Upper lobe of left lung (tissue), 4 donors: ENCODE data around the gene FYB1.
"Not testable (repeated sequence)": the region's sequence is repeated elsewhere in the genome, so short reads cannot be mapped to it uniquely, and the experiment has no call there.

ENCODE experiments used
- EP300 ChIP-seq, 4 donors: sonication (generic); formaldehyde crosslinking; IDR thresholded peaks; one replicate each; pipeline ENCODE4 v1.5.1; 2017; ENCODE audit warnings: antibody characterized with exemption in 4 of 4, control low read depth in 2 of 4
- TF ChIP-seq, protein P1 (sequence below), 6 experiments: fragments of 450-650 bp in 4 of 6; fragments of 200-600 bp in 2 of 6; sonication (generic) in 2 of 6; IDR thresholded peaks; one replicate each; pipeline ENCODE4 v1.5.1; 2016 to 2019; ENCODE audit warnings: antibody characterized with exemption in 6 of 6

DNA sequence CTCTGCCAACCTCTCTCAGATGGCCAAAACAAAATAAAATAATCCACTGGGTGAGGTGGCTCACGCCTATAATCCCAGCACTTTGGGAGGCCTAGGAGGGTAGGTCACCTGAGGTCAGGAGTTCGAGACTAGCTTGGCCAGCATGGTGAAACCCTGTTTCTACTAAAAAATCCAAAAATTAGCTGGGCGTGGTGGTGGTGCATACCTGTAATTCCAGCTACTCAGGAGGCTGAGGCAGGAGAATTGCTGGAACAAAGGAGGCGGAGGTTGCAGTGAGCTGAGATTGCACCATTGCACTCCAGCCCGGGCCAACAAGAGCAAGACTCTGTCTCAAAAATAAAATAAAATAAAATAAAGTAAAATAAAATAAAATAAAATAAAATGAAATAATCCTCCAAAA lies 2.3 kb upstream of the FYB1 start:
- TF ChIP-seq EP300 (IDR thresholded peaks at IDR 0.05), result not testable (repeated sequence)
- TF ChIP-seq, protein P1, sequence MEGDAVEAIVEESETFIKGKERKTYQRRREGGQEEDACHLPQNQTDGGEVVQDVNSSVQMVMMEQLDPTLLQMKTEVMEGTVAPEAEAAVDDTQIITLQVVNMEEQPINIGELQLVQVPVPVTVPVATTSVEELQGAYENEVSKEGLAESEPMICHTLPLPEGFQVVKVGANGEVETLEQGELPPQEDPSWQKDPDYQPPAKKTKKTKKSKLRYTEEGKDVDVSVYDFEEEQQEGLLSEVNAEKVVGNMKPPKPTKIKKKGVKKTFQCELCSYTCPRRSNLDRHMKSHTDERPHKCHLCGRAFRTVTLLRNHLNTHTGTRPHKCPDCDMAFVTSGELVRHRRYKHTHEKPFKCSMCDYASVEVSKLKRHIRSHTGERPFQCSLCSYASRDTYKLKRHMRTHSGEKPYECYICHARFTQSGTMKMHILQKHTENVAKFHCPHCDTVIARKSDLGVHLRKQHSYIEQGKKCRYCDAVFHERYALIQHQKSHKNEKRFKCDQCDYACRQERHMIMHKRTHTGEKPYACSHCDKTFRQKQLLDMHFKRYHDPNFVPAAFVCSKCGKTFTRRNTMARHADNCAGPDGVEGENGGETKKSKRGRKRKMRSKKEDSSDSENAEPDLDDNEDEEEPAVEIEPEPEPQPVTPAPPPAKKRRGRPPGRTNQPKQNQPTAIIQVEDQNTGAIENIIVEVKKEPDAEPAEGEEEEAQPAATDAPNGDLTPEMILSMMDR (IDR thresholded peaks at IDR 0.05), result not testable (repeated sequence)
